GM18858 (cell line): ENCODE measurements around the gene LCE4A.

ENCODE experiments used
- ATAC-seq: cut with Tn5 transposase; IDR thresholded peaks from one replicate; pipeline ENCODE4 v1.9.1; 2021; ENCODE audit not compliant: unreplicated experiment

The LCE4A gene

GRCh38 chr1:152745289-152745704, 37.3 kb downstream of the LCE4A start:
- no peak for ATAC-seq

- ATAC-seq: no peak
These were observed 37.9 kb downstream of the LCE4A start for GRCh38 chr1:152745765-152746444.

GRCh38 chr1:152747831-152748230, 39.9 kb downstream of the LCE4A start:
- no peak for ATAC-seq

GRCh38 chr1:152752225-152752624, 44.3 kb downstream of the LCE4A start:
- ATAC-seq: no peak

GRCh38 chr1:152753586-152753985, 45.6 kb downstream of the LCE4A start:
- ATAC-seq: no peak

GRCh38 chr1:152756872-152757271, 48.9 kb downstream of the LCE4A start:
- no peak for ATAC-seq

GRCh38 chr1:152757747-152758146, 49.8 kb downstream of the LCE4A start, which contains the start of gene KPRP:
KPRP (plus strand) TSS chr1:152758025; CDS start chr1:152759589, 1,564 bp downstream.
- ATAC-seq: no peak

GRCh38 chr1:152758636-152759035, 50.7 kb downstream of the LCE4A start:
- no peak for ATAC-seq
